Measurements from ENCODE around the gene CCHCR1. TPM values are rescaled to one million over a fixed set of nuclear protein-coding genes. Genes with fewer than 3 reads are reported as not detected.
"Not testable (repeated sequence)": the region's sequence is repeated elsewhere in the genome, so short reads cannot be mapped to it uniquely, and the experiment has no call there.

CCHCR1 gene, protein sequence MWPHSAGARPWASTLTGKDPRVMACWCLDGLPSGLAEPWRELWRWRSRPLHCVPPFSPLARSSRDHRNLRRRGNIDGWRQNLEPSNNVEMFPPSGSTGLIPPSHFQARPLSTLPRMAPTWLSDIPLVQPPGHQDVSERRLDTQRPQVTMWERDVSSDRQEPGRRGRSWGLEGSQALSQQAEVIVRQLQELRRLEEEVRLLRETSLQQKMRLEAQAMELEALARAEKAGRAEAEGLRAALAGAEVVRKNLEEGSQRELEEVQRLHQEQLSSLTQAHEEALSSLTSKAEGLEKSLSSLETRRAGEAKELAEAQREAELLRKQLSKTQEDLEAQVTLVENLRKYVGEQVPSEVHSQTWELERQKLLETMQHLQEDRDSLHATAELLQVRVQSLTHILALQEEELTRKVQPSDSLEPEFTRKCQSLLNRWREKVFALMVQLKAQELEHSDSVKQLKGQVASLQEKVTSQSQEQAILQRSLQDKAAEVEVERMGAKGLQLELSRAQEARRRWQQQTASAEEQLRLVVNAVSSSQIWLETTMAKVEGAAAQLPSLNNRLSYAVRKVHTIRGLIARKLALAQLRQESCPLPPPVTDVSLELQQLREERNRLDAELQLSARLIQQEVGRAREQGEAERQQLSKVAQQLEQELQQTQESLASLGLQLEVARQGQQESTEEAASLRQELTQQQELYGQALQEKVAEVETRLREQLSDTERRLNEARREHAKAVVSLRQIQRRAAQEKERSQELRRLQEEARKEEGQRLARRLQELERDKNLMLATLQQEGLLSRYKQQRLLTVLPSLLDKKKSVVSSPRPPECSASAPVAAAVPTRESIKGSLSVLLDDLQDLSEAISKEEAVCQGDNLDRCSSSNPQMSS
- total RNA-seq, result 50.5 and 53.1 TPM in 2 replicates

DNA sequence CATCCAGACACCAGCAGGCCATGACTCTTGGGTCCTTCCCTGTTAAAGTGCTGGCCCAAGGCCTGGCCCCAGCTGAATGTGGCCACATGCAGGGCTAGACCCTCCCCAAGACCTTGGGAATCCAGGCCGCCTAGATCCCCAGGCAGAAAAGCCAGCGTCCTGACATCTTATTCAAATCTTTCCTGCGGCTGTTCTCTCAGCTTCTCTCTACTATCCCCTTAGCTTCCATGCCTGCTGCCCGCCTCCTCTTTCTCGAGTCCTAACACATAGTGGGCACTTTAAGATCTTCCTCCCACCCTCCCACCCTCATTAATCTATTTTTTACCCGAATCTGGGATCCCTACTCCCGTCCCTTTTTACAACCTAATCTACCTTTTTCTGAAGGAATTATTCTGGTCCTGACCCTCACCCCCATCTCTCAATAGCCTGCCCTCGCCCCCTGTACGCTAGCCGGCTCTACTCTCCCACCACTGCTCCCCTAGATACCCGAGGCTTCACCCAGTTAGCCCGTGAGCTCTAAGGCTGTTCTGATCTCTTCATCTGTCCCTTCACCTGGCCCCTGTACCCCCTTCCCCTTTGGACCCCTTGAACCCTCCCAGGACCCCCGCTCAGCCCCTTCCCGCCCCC lies at the start of gene CCHCR1:
TSS of gene CCHCR1 (minus strand) at position 290 of the 627 bp plus-strand sequence. CDS start at position 88, 202 bp downstream.
- H3K4me1 Mint-ChIP-seq (ENCODE audit: low read depth), result peaks cover 28% of the 10 kb centered on the region
- peak within 1 kb of the TSS; percentile 87 for H3K27ac Mint-ChIP-seq
- H3K4me3 Mint-ChIP-seq (ENCODE audit: low read depth), result peak within 1 kb of the TSS; percentile 92
- no peaks in the 10 kb centered on the region for H3K9me3 Mint-ChIP-seq
- no peak for DNase-seq (ENCODE audit: low spot score)
- intact Hi-C loops (cut with micrococcal nuclease), result loop anchor here (1.0 to 2.0 kb wide), 3 partner anchors 21 to 115 kb away; partner anchors contain the start of gene HLA-C
- no peaks in the 10 kb centered on the region for H3K27me3 Mint-ChIP-seq (ENCODE audit: low read depth)
- H3K36me3 Mint-ChIP-seq (ENCODE audit: low read depth), result peaks cover 57% of the 10 kb centered on the region

DNA sequence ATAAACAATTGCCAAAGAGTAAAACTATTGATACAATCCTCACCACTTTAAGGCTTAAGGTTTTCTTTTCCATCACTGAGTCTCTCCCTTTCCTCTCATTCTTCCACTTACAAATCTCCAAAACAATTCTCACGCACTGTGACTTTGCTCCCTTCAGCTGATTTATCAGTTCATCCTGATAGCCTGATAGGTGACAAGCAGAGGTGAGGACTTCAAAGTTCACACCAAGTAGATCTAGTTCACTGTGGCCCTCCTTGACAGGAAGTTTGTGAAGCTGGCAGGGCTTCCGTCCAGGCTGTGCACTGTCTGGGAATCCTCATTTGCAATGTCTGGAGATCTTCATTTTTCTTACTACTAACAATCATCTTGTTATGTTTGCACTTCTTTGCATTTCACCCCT lies 48.0 kb upstream of the CCHCR1 start:
- peaks cover 16% of the 10 kb centered on the region for H3K36me3 Mint-ChIP-seq (ENCODE audit: low read depth)
- peak overlapping the region; percentile 38 for H3K4me3 Mint-ChIP-seq (ENCODE audit: low read depth)
- no peak for DNase-seq (ENCODE audit: low spot score)
- peaks cover 33% of the 10 kb centered on the region for H3K4me1 Mint-ChIP-seq (ENCODE audit: low read depth)
- H3K27ac Mint-ChIP-seq, result peak overlapping the region; percentile 70
- peaks cover 4% of the 10 kb centered on the region for H3K9me3 Mint-ChIP-seq
- no peaks in the 10 kb centered on the region for H3K27me3 Mint-ChIP-seq (ENCODE audit: low read depth)
- intact Hi-C loops (cut with micrococcal nuclease), result loop anchor here (2.0 kb wide), 1 partner anchor 67 kb away; the partner anchor contains the start of gene HLA-C

DNA sequence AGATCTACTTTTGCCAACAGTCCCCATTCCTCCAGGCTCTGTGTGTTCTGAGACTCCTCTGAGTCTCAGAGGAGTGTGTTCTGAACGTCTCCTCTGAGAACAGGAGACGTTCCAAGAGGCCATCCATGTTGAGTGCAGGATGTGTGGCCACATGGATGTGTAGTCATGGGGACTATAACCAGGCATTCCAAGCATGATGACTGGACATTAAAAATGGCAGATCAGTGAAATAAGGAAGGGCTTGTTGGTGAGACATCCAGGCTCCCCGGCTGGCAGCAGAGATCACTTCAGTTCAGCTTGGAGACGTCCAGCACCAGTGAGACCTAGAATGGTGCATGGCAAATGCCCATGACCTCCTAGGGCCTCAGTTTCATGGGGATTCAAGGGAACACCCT lies 47.1 kb upstream of the CCHCR1 start:
- peak overlapping the region; percentile 90 for H3K4me3 Mint-ChIP-seq (ENCODE audit: low read depth)
- peaks cover 33% of the 10 kb centered on the region for H3K4me1 Mint-ChIP-seq (ENCODE audit: low read depth)
- intact Hi-C loops (cut with micrococcal nuclease), result loop anchor here (2.0 kb wide), 1 partner anchor 68 kb away; the partner anchor contains the start of gene HLA-C
- H3K27ac Mint-ChIP-seq, result peak overlapping the region; percentile 98
- H3K9me3 Mint-ChIP-seq, result peaks cover 4% of the 10 kb centered on the region
- no peaks in the 10 kb centered on the region for H3K27me3 Mint-ChIP-seq (ENCODE audit: low read depth)
- H3K36me3 Mint-ChIP-seq (ENCODE audit: low read depth), result peaks cover 23% of the 10 kb centered on the region
- no peak for DNase-seq (ENCODE audit: low spot score)

DNA sequence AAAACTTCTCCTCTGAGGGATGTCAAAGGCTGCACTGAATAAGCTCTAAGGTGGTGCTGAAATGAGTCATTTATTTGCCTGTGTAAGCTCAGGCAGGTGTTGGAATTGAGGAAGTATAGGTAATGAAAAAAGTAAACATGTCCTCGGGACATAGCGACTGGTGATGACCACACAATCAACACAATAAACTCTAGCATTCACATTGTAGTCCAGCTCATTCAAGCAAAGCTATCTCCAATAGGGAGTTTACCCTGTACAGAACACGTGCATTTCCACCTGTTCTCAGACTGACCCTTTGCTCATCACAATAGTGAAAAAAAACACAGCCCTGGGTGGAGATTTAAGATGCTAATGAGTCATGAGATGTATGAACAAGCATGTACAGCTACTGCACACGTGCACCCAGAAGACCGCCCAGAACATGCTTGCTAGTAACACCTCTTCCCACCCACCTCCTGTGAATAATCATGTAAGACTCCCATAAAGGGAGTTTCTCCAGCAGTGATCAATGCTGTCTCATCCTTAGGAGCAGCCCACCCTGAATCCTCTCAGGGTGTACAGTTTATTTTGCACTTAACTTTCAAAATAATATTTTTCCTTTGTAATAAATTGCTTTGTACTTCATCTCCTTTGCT lies 45.9 kb upstream of the CCHCR1 start:
- H3K27ac Mint-ChIP-seq, result peak overlapping the region; percentile 98
- H3K27me3 Mint-ChIP-seq (ENCODE audit: low read depth), result no peaks in the 10 kb centered on the region
- intact Hi-C loops (cut with micrococcal nuclease), result no loop called here
- H3K4me3 Mint-ChIP-seq (ENCODE audit: low read depth), result peak overlapping the region; percentile 90
- H3K4me1 Mint-ChIP-seq (ENCODE audit: low read depth), result peaks cover 41% of the 10 kb centered on the region
- H3K9me3 Mint-ChIP-seq, result peaks cover 4% of the 10 kb centered on the region
- DNase-seq (ENCODE audit: low spot score), result peak; percentile 51
- H3K36me3 Mint-ChIP-seq (ENCODE audit: low read depth), result peaks cover 30% of the 10 kb centered on the region

DNA sequence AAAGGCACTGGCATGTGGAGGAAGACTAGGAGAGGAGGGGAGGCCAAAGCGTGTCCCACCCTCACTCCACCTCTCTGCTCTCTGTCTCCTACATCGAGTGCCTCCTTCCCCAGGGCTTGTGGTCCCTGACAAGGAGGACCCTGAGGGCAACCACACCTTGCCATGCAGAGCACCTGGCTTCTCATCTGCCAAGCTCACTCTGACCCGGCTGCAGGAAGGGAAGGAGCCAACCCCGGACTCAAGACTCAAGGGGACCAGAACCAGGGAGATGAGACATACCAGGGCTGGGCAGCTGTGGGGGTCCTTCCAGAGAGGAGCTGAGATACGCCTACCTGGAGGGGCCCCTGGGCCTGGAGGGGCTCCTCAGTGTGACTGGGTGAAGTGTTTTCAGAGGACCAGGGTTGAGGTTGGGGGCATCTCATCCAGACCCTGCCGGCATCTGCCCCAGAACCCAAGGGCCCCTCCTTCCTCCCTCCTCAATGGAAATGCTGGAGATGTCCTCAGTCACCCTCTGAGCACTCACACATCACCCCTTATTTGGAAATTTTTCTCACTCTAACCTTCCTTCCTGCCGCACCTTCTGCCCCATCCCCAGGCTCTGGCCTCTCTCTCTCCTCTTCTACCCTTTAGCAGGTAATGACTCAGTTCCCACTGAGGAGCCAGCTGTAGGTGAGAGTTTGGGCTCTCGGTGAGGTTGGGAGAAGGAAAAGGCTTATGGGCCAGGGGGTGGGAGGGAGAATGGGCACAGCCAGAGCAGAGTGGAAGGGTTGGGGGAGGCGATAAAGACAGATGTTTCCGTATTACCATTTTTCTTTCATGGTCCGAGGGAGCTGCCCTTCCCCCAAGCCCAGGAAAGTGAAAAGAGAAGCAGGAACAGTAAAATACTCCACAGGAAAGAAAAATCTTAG lies 44.9 kb upstream of the CCHCR1 start:
- no peaks in the 10 kb centered on the region for H3K27me3 Mint-ChIP-seq (ENCODE audit: low read depth)
- H3K9me3 Mint-ChIP-seq, result peaks cover 4% of the 10 kb centered on the region
- intact Hi-C loops (cut with micrococcal nuclease), result no loop called here
- peak overlapping the region; percentile 98 for H3K27ac Mint-ChIP-seq
- peak overlapping the region; percentile 51 for H3K4me3 Mint-ChIP-seq (ENCODE audit: low read depth)
- H3K4me1 Mint-ChIP-seq (ENCODE audit: low read depth), result peaks cover 43% of the 10 kb centered on the region
- no peak for DNase-seq (ENCODE audit: low spot score)
- peaks cover 30% of the 10 kb centered on the region for H3K36me3 Mint-ChIP-seq (ENCODE audit: low read depth)

DNA sequence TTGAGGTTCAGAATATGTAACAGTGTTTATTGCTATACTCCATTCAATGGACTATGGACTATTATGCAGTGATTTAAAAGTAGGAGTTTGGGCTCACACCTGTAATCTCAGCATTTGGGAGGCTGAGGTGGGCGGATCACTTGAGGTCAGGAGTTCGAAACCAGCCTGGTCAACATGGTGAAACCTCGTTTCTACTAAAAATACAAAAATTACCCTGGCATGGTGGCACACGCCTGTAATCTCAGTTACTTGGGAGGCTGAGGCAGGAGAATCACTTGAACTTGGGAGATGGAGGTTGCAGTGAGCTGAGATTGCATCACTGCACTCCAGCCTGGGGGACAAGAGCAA lies 41.5 kb upstream of the CCHCR1 start:
- Mint-ChIP-seq H3K36me3 (ENCODE audit: low read depth) (peaks cover 33% of the 10 kb centered on the region), H3K27ac (peak overlapping the region; percentile 81), H3K4me3 (ENCODE audit: low read depth) (peak overlapping the region; percentile 96), H3K4me1 (ENCODE audit: low read depth) (peaks cover 33% of the 10 kb centered on the region)
- H3K27me3 Mint-ChIP-seq (ENCODE audit: low read depth); H3K9me3 Mint-ChIP-seq; DNase-seq (ENCODE audit: low spot score); intact Hi-C loops (cut with micrococcal nuclease): not testable (repeated sequence)

DNA sequence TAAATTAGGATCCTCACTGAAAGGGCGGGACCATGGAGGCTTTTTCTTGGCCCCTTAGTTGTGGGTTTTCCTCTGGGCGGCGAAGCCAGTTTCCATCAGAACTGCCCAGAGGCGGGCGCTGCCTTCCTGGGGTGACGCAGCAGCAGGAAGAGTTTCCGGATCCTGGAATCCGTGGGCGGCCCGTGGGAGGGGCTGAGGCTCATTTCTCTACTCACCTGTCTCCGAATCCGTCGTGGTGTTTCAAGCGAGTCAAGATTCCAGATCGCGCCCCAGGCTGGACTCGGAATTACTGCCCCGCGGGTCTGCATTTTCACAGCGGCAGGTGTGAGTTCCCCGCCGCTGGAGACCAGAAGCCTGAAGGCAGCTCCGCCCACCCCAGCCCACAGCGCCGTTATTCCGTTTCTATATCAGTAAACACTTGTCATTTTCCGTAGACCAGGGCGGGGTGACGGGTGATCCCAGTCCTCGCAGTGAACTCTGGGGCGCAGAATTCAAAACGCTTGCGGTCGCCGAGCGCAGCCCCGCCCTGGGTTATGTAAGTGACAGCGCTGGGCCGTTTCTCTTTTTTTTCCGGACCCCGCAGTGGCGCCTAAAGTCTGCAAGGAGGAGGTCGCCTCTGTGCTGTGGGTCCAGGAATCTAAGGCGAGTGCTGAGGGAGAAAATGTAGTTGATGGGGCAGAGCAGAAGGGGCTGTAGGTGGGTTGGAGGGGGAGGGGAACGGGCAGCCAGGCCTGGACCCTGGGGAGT lies 40.1 kb upstream of the CCHCR1 start:
- intact Hi-C loops (cut with micrococcal nuclease), result loop anchor here (1.0 to 2.0 kb wide), 4 partner anchors 39 to 170 kb away; partner anchors contain the start of genes HLA-B, HLA-C and TCF19
- peak; percentile 95 for DNase-seq (ENCODE audit: low spot score)
- peak overlapping the region; percentile 96 for H3K4me3 Mint-ChIP-seq (ENCODE audit: low read depth)
- peaks cover 20% of the 10 kb centered on the region for H3K4me1 Mint-ChIP-seq (ENCODE audit: low read depth)
- no peaks in the 10 kb centered on the region for H3K27me3 Mint-ChIP-seq (ENCODE audit: low read depth)
- peak overlapping the region; percentile 99 for H3K27ac Mint-ChIP-seq
- H3K9me3 Mint-ChIP-seq, result peaks cover 4% of the 10 kb centered on the region
- peaks cover 33% of the 10 kb centered on the region for H3K36me3 Mint-ChIP-seq (ENCODE audit: low read depth)

DNA sequence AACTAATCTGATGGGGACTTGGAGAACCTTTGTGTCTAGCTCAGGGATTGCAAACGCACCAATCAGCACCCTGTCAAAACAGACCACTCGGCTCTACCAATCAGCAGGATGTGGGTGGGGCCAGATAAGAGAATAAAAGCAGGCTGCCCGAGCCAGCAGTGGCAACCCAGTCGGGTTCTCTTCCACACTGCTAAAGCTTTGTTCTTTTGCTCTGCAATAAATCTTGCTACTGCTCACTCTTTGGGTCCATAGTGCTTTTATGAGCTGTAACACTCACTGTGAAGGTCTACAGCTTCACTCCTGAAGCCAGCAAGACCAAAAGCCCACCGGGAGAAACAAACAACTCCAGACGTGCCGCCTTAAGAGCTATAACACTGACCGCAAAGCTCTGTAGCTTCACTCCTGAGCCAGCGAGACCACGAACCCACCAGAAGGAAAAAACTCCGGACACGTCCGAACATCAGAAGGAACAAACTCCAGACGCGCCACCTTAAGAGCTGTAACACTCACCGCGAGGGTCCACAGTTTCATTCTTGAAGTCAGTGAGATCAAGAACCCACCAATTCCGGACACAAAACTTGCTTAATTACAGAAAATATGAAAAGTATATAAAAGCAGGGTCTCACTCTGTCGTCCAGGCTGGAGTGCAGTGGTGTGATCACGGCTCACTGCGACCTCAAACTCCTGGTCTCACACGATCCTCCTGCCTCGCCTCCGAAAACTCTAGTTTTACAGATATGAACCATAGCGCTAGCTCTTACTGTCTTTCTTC lies 38.8 kb upstream of the CCHCR1 start:
- H3K4me1 Mint-ChIP-seq (ENCODE audit: low read depth), result peaks cover 12% of the 10 kb centered on the region
- peak overlapping the region; percentile 99 for H3K27ac Mint-ChIP-seq
- peaks cover 24% of the 10 kb centered on the region for H3K36me3 Mint-ChIP-seq (ENCODE audit: low read depth)
- H3K27me3 Mint-ChIP-seq (ENCODE audit: low read depth); DNase-seq (ENCODE audit: low spot score); H3K9me3 Mint-ChIP-seq: not testable (repeated sequence)
- intact Hi-C loops (cut with micrococcal nuclease), result loop anchor here (1.0 to 2.0 kb wide), 4 partner anchors 38 to 171 kb away; partner anchors contain the start of genes HLA-B, HLA-C and TCF19
- peak overlapping the region; percentile 96 for H3K4me3 Mint-ChIP-seq (ENCODE audit: low read depth)

DNA sequence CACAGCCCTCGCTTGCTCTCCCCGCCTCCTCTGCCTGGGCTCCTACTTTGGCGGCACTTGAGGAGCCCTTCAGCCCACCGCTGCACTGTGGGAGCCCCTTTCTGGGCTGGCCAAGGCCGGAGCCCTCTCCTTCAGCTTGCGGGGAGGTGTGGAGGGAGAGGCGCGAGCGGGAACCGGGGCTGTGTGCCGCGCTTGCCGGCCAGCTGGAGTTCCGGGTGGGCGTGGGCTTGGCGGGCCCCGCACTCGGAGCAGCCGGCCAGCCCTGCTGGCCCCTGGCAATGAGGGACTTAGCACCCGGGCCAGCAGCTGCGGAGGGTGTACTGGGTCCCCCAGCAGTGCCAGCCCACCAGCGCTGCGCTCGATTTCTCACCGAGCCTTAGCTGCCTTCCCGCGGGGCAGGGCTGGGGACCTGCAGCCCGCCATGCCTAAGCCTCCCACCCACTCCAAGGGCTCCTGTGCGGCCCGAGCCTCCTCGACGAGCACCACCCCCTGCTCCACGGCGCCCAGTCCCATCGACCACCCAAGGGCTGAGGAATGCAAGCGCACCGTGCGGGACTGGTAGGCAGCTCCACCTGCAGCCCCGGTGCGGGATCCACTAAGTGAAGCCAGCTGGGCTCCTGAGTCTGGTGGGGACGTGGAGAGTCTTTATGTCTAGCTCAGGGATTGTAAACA lies 37.8 kb upstream of the CCHCR1 start:
- not testable (repeated sequence) for H3K4me3 Mint-ChIP-seq (ENCODE audit: low read depth)
- H3K4me1 Mint-ChIP-seq (ENCODE audit: low read depth), result peaks cover 12% of the 10 kb centered on the region

More for the DNA sequence above, 37.8 kb upstream of the CCHCR1 start:
- DNase-seq (ENCODE audit: low spot score); H3K27ac Mint-ChIP-seq; intact Hi-C loops (cut with micrococcal nuclease); H3K27me3 Mint-ChIP-seq (ENCODE audit: low read depth); H3K9me3 Mint-ChIP-seq: not testable (repeated sequence)
- H3K36me3 Mint-ChIP-seq (ENCODE audit: low read depth), result peaks cover 16% of the 10 kb centered on the region

Data from activated T-helper 2 cell treated with anti-CD3 and anti-CD28 coated beads, Interferon-gamma antibody, Interleukin-2, Interleukin-4, amounts not matched to agents 10 μg/mL and 5 μg/mL and 100 μg/mL, durations not matched to agents 14 hours and 24 hours and 36 hours (primary cell).